ENCODE results near the gene MBOAT7.
"Not testable (repeated sequence)": the region's sequence is repeated elsewhere in the genome, so short reads cannot be mapped to it uniquely, and the experiment has no call there.

MBOAT7 gene

GRCh38 chr19:54209058-54209810 lies 19.9 kb upstream of the MBOAT7 start:
- no peak for DNase-seq (ENCODE audit: low spot score)

- DNase-seq (ENCODE audit: low spot score): no peak
These were observed 19.3 kb upstream of the MBOAT7 start for GRCh38 chr19:54208784-54209057.

- DNase-seq (ENCODE audit: low spot score): peak; percentile 64
These were observed 18.8 kb upstream of the MBOAT7 start for GRCh38 chr19:54207983-54208783.

GRCh38 chr19:54207676-54207982 lies 18.2 kb upstream of the MBOAT7 start:
- no peak for DNase-seq (ENCODE audit: low spot score)

GRCh38 chr19:54207193-54207592 lies 17.8 kb upstream of the MBOAT7 start:
- not testable (repeated sequence) for DNase-seq (ENCODE audit: low spot score)

- DNase-seq (ENCODE audit: low spot score): no peak
These were observed 17.4 kb upstream of the MBOAT7 start for GRCh38 chr19:54206831-54207177.

GRCh38 chr19:54206030-54206830 lies 16.9 kb upstream of the MBOAT7 start:
- no peak for DNase-seq (ENCODE audit: low spot score)

GRCh38 chr19:54204767-54205468 lies 15.5 kb upstream of the MBOAT7 start:
- no peak for DNase-seq (ENCODE audit: low spot score)

GRCh38 chr19:54203151-54203611 lies 13.8 kb upstream of the MBOAT7 start:
- no peak for DNase-seq (ENCODE audit: low spot score)

- DNase-seq (ENCODE audit: low spot score): no peak
These were observed 12.6 kb upstream of the MBOAT7 start for GRCh38 chr19:54201980-54202379.

- peak; percentile 26 for DNase-seq (ENCODE audit: low spot score)
These were observed 11.9 kb upstream of the MBOAT7 start for GRCh38 chr19:54201172-54201701.

GRCh38 chr19:54199401-54199800 lies 10.0 kb upstream of the MBOAT7 start:
- DNase-seq (ENCODE audit: low spot score): no peak

GRCh38 chr19:54197121-54197520 lies 7.7 kb upstream of the MBOAT7 start:
- DNase-seq (ENCODE audit: low spot score): no peak

- DNase-seq (ENCODE audit: low spot score): no peak
These were observed 7.2 kb upstream of the MBOAT7 start for GRCh38 chr19:54196536-54196935.

- DNase-seq (ENCODE audit: low spot score): not testable (repeated sequence)
These were observed 5.1 kb upstream of the MBOAT7 start for GRCh38 chr19:54194463-54194862.

- no peak for DNase-seq (ENCODE audit: low spot score)
These were observed 3.6 kb upstream of the MBOAT7 start for GRCh38 chr19:54193011-54193410.

GRCh38 chr19:54191811-54192453 lies 2.6 kb upstream of the MBOAT7 start:
- DNase-seq (ENCODE audit: low spot score): no peak

- peak; percentile 89 for DNase-seq (ENCODE audit: low spot score)
These were observed 1.8 kb upstream of the MBOAT7 start, which contains the start of gene TSEN34 for GRCh38 chr19:54191011-54191810. Gene TSEN34, plus strand, starts transcription at chr19:54191308. Its CDS starts 57 bp downstream, at chr19:54191365.

- DNase-seq (ENCODE audit: low spot score): peak; percentile 99
These were observed 1.2 kb upstream of the MBOAT7 start for GRCh38 chr19:54190503-54191010.

Data from hematopoietic multipotent progenitor cell treated with erythropoietin and hydrocortisone succinate and interleukin-3 and kit ligand, for 15 days (in vitro differentiated cells).